Measurements from ENCODE around the gene EEF1E1.
A peak's percentile ranks its signal among the peaks of the same experiment; 100 is the strongest.

The EEF1E1 gene

DNA sequence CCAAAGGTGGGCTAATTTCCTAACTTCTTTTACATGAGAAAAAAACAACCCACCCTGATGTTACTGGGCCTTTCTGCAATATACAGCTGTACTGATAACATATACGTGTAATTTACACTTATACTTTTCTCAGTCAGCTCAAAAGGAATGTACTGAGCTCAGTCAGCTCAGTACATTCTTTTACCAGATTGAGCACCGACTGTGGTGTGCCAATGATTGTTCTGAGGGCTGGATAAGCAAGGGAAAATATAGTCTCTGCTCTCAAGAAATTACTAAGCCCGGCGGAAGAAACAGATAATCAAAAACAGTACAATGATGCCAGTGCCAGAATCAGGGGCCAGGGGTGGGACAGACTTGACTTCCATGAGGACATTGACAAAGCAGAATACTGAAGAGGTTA is 28.1 kb downstream of the EEF1E1 start:
- TF ChIP-seq, protein P1, sequence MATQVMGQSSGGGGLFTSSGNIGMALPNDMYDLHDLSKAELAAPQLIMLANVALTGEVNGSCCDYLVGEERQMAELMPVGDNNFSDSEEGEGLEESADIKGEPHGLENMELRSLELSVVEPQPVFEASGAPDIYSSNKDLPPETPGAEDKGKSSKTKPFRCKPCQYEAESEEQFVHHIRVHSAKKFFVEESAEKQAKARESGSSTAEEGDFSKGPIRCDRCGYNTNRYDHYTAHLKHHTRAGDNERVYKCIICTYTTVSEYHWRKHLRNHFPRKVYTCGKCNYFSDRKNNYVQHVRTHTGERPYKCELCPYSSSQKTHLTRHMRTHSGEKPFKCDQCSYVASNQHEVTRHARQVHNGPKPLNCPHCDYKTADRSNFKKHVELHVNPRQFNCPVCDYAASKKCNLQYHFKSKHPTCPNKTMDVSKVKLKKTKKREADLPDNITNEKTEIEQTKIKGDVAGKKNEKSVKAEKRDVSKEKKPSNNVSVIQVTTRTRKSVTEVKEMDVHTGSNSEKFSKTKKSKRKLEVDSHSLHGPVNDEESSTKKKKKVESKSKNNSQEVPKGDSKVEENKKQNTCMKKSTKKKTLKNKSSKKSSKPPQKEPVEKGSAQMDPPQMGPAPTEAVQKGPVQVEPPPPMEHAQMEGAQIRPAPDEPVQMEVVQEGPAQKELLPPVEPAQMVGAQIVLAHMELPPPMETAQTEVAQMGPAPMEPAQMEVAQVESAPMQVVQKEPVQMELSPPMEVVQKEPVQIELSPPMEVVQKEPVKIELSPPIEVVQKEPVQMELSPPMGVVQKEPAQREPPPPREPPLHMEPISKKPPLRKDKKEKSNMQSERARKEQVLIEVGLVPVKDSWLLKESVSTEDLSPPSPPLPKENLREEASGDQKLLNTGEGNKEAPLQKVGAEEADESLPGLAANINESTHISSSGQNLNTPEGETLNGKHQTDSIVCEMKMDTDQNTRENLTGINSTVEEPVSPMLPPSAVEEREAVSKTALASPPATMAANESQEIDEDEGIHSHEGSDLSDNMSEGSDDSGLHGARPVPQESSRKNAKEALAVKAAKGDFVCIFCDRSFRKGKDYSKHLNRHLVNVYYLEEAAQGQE (IDR thresholded peaks at IDR 0.05; ENCODE audit: insufficient replicate concordance, low read depth): no peak
- TF ChIP-seq GABPA (IDR thresholded peaks at IDR 0.05; ENCODE audit: low read depth): no peak
- TF ChIP-seq, protein P2, sequence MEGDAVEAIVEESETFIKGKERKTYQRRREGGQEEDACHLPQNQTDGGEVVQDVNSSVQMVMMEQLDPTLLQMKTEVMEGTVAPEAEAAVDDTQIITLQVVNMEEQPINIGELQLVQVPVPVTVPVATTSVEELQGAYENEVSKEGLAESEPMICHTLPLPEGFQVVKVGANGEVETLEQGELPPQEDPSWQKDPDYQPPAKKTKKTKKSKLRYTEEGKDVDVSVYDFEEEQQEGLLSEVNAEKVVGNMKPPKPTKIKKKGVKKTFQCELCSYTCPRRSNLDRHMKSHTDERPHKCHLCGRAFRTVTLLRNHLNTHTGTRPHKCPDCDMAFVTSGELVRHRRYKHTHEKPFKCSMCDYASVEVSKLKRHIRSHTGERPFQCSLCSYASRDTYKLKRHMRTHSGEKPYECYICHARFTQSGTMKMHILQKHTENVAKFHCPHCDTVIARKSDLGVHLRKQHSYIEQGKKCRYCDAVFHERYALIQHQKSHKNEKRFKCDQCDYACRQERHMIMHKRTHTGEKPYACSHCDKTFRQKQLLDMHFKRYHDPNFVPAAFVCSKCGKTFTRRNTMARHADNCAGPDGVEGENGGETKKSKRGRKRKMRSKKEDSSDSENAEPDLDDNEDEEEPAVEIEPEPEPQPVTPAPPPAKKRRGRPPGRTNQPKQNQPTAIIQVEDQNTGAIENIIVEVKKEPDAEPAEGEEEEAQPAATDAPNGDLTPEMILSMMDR (IDR thresholded peaks at IDR 0.05; ENCODE audit: insufficient read depth, low read length): no peak
- Histone ChIP-seq H3K27ac (replicated peaks) (peak overlapping the region; percentile 54), H3K27me3 (ENCODE audit: insufficient read depth, poor library complexity, severe bottlenecking) (no peaks in the 10 kb centered on the region), H3K4me3 (replicated peaks; ENCODE audit: insufficient read depth, low read length) (no peak overlapping the region)
- DNase-seq (ENCODE audit: low read depth in 1 of 2, low spot score in 1 of 2): no peak

DNA sequence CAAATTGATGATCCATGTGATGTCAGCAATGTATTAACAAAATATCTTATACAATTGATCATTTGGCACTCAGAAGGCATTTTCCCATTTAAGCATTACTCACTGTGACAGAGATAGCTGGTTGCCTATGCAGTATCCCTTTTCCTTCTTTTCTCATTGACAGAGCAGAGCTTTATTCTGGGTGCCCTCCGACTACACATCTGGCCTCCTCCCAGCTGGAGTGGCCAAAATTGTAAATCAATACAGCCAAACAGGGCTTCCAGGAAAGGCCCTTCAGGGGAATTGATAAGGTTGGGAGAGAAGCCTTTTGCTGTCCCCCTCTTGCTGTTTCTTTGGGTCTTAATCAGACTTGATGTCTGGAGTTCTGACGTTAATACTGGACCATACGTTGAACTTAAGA is 28.6 kb downstream of the EEF1E1 start:
- no peak overlapping the region for H3K27ac ChIP-seq (replicated peaks)
- TF ChIP-seq POLR2AphosphoS5 (IDR thresholded peaks at IDR 0.05; ENCODE audit: low read depth) (no peak), SPI1 (IDR thresholded peaks at IDR 0.05; ENCODE audit: borderline replicate concordance, low read depth) (no peak), GABPA (IDR thresholded peaks at IDR 0.05; ENCODE audit: low read depth) (no peak)
- TF ChIP-seq, protein P1 (IDR thresholded peaks at IDR 0.05; ENCODE audit: insufficient replicate concordance, low read depth): no peak
- TF ChIP-seq, protein P2 (IDR thresholded peaks at IDR 0.05; ENCODE audit: insufficient read depth, low read length): no peak
- H3K4me3 ChIP-seq (replicated peaks; ENCODE audit: insufficient read depth, low read length): no peak overlapping the region
- no peaks in the 10 kb centered on the region for H3K27me3 ChIP-seq (ENCODE audit: insufficient read depth, poor library complexity, severe bottlenecking)
- DNase-seq (ENCODE audit: low read depth in 1 of 2, low spot score in 1 of 2): no peak

DNA sequence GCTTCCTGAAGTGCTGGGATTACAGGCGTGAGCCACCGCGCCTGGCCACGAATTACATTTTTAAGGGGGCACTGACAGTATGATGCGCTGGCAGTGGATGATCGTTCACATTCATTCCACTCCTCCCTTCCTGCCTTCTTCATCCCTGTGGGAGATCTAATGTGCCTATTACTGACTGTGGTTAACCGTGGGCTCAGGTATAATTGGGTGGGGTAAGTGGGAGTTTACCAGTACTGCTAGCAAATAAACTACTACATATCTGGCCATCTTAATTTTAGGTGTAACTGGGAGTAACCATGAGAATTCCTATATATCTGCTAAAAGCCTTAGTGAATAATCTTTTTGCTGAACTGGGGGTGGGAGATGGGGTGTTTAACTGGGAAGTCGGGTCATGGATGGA is 31.6 kb downstream of the EEF1E1 start:
- DNase-seq (ENCODE audit: low read depth in 1 of 2, low spot score in 1 of 2): no peak
- no peak for TF ChIP-seq POLR2AphosphoS5 (IDR thresholded peaks at IDR 0.05; ENCODE audit: low read depth)
- TF ChIP-seq SPI1 (IDR thresholded peaks at IDR 0.05; ENCODE audit: borderline replicate concordance, low read depth): no peak
- TF ChIP-seq, protein P2 (IDR thresholded peaks at IDR 0.05; ENCODE audit: insufficient read depth, low read length): no peak
- no peak for TF ChIP-seq GABPA (IDR thresholded peaks at IDR 0.05; ENCODE audit: low read depth)
- TF ChIP-seq, protein P1 (IDR thresholded peaks at IDR 0.05; ENCODE audit: insufficient replicate concordance, low read depth): no peak
- no peaks in the 10 kb centered on the region for H3K27me3 ChIP-seq (ENCODE audit: insufficient read depth, poor library complexity, severe bottlenecking)
- no peak overlapping the region for H3K27ac ChIP-seq (replicated peaks)
- no peak overlapping the region for H3K4me3 ChIP-seq (replicated peaks; ENCODE audit: insufficient read depth, low read length)
